Raji (cell line): ENCODE data around the gene TMCC1.

Source experiments
- POLR2A ChIP-seq: IDR thresholded peaks from 2 replicates; pipeline ENCODE4 v1.6.1; 2011; ENCODE audit warnings: low read depth, low read length, control low read depth; ENCODE audit not compliant: insufficient read depth

Gene TMCC1

DNA sequence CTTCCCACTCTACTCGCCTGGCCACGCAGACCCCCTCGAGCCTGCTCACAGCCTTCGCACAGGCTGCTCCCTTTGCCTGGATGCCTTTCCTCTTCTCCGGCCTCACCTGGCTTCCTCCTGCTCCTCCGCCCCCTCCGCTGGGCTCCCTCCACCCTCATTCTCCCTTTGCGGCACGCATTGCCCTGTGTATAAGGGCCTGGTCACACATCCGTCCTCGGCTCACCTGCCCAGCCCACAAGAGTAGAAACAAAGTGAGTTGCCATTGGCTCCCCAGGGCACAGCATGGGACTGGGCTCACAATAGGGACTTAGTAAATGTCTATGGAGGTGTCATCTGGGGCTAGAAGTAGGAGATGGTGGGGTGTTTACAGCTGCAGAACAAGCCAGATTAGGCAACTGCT is 291.2 kb downstream of the TMCC1 start:
- TF ChIP-seq POLR2A, result no peak

DNA sequence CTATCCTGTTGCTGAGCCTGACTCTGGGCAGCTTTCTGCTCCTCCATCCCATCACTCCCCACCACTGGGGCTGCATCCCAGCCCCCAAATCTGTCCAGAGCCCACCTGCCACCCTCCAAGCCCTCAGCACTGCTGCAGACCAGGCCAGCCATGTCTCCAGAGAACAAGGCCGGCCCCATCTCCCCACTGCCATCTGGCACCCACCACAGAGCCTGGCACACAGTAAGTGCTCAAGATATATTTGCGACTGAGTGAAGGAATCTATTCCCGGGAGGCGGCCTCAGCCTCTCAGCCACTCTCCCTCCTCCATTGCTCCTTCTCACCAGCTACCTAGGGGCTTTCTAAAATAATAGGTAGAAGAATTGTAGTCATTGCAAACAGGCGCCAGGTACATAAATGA is 291.8 kb downstream of the TMCC1 start:
- TF ChIP-seq POLR2A, result no peak

DNA sequence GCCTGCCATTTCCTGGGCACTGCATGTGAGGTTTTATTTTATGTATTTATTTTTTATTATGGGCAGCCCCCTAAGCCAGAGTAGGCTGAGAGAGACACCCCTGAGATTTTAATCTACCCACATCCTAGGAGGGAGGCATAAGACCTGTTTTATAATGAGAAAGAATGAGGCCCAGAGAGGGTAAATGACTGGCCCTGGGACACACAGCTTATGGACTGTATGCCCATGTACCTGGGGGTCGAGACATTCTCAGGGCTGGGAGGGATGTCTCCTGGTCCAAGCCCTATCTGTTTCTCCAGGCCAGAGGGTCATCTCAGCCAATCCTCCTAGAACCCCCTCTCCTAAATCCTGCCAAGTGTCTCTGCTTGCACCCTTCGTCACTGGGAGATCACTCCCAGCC is 293.2 kb downstream of the TMCC1 start:
- no peak for TF ChIP-seq POLR2A

DNA sequence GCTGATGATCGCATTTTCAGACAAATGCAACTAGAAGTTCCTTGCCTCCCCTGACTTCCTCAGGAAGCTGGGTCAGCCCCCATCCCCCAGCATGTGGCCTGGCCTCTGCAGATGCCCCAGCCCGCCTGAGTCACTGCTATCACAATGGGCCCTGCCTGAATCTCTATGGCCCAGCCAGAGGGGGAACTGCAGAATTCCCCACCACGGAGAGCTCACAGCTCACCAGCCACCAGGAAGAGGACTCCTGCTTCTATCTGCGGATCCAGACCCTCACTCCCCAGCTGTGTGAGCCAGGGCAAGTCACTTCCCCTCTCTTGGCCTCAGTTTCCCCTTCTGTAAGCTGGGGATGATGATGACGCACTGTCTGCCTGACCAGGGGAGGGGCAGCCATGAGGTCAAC is 293.9 kb downstream of the TMCC1 start:
- no peak for TF ChIP-seq POLR2A

DNA sequence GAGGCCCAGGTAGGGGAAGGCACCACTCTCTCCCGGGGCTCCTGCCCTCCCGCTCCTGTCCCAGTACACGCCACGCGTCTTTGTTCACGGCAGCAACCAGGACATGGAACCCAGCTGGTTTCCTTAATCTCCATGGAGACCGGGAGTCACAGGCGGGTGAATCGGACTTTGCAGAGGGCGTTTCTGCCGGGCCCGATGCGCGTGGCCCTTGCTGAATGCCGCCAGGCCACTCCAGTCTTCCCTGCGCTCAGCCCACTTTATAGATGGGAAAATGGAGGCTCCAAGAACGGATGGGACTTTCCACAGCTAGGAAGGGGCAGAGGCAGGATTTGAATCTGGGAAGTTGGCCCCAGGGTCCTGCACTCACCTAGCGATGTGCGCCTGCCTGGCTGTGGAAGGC is 294.4 kb downstream of the TMCC1 start:
- TF ChIP-seq POLR2A, result no peak

DNA sequence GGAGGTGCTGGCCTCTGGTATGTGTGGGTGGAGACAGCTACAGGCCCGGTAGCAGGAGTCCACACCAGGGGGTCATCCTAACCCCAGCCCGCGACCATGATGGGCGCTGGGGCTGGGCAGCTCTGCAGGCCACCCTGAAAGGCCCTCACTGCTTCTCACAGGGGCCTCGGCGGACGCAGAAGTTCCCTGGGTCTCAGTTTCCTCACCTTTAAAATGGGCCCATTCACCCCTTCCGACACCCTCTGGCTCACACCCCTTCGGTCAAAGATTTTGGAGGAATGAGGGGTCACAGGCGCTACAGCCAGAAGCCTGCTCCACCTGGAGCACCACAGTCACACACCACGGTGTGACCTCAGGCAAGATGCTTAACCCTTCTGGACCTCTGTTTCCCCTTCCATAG is 295.0 kb downstream of the TMCC1 start:
- TF ChIP-seq POLR2A, result no peak

DNA sequence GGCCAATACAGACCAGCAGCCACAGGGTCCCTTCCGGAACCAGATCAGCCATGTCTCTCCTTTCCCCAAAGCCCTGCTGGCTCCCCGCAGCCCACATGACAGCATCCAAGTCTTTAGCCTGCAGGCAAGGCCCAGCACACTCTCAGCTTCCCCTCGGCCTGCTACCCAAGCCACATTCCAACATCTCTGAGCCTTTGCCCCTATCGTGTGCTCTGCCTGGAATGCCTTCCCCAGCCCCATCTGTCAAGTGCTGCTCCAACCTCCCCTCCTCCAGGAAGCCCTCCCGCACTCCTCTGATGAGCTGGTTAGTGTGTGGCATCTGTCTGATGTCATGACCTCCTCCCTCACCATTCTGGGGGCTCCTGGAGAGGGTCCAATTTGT is 295.5 kb downstream of the TMCC1 start:
- TF ChIP-seq POLR2A, result no peak
